Left ventricle myocardium inferior (tissue), 1 donor: Measurements from ENCODE around the gene ATP7A. TPM values are rescaled to one million over a fixed set of nuclear protein-coding genes. Genes with fewer than 3 reads are reported as not detected.

Source experiments
- DNase-seq: peaks from one replicate; pipeline ENCODE4 v3.0.0-alpha.2; 2020
- H3K27ac ChIP-seq: fragments of 200-600 bp; replicated peaks from 2 replicates; pipeline ENCODE4 v1.8.0; 2021
- H3K27me3 ChIP-seq: fragments of 200-600 bp; 2 replicates; pipeline ENCODE4 v1.8.0; 2021; ENCODE audit warnings: low read depth
- H3K36me3 ChIP-seq: fragments of 200-600 bp; 2 replicates; pipeline ENCODE4 v1.8.0; 2021
- H3K4me1 ChIP-seq: fragments of 200-600 bp; 2 replicates; pipeline ENCODE4 v1.8.0; 2021
- H3K4me3 ChIP-seq: fragments of 200-600 bp; 2 replicates; pipeline ENCODE4 v1.8.0; 2021; ENCODE audit warnings: mild to moderate bottlenecking, moderate library complexity
- H3K9me3 ChIP-seq: fragments of 200-600 bp; replicated peaks from 2 replicates; pipeline ENCODE4 v1.8.0; 2021
- intact Hi-C: fragments of 100-400 bp; cut with micrococcal nuclease; formaldehyde crosslinking; loops from one replicate; pipeline ENCODE4 v1.11.0; 2022
- total RNA-seq: library from RNA; stranded (reverse); fragmentation: NEBNext Ultra II Directional; extraction: Animal tissue kit (Norgen Biotek cat#: 25700); gene quantifications from one replicate; pipeline ENCODE4 v1.2.1, GENCODE V29; 2021
- TF ChIP-seq, protein P1 (sequence below): fragments of 200-600 bp; IDR thresholded peaks from 2 replicates; pipeline ENCODE4 v1.8.0; 2021; ENCODE audit warnings: antibody characterized with exemption, mild to moderate bottlenecking, borderline replicate concordance
- donor health status: DM: no; HTN: yes; CAD: no; lungs with severe emphysema.

ATP7A gene
- total RNA-seq, 1 donor from 2014 or later = 4.5 TPM

DNA sequence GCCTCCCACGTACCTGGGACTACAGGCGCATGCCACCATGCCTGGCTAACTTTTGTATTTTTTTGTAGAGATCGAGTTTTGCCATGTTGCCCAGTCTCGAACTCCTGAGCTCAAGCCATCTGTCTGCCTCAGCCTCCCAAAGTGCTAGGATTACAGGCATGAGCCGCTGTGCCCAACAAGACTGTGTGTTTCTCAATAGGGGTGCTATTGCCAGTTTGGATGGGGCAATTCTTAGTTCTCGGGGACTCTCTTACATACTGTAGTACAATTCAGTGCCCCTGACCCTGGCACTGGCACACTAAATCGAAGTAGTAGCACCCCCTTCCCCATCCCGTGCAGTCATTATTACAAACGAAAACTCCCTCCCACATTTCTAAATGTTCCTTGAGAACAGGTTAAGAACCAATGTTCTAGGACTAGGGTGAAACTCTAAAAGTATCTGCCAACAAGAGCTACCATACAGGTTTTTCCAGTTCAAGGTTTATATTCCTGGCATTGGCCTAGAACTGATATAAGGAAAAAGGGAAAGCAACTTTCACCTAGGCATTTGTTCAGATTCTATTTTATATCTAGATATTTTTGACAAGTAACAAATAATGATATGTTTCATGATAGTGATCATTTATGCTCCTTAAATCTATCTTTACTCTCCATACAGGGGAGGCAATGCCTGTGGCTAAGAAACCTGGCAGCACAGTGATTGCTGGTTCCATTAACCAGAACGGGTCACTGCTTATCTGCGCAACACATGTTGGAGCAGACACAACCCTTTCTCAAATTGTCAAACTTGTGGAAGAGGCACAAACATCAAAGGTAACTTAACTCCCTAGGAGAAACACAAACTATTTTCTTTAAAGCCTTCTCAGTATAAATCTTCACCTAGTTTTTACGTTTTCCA, 109.3 kb downstream of the ATP7A start:
- Histone ChIP-seq H3K4me3 (no peak overlapping the region), H3K4me1 (no peaks in the 10 kb centered on the region), H3K36me3 (no peaks in the 10 kb centered on the region), H3K27me3 (no peaks in the 10 kb centered on the region), H3K9me3 (no peaks in the 10 kb centered on the region), H3K27ac (no peak overlapping the region)
- no peak for DNase-seq
- intact Hi-C loops = no loop called here
- TF ChIP-seq, protein P1, sequence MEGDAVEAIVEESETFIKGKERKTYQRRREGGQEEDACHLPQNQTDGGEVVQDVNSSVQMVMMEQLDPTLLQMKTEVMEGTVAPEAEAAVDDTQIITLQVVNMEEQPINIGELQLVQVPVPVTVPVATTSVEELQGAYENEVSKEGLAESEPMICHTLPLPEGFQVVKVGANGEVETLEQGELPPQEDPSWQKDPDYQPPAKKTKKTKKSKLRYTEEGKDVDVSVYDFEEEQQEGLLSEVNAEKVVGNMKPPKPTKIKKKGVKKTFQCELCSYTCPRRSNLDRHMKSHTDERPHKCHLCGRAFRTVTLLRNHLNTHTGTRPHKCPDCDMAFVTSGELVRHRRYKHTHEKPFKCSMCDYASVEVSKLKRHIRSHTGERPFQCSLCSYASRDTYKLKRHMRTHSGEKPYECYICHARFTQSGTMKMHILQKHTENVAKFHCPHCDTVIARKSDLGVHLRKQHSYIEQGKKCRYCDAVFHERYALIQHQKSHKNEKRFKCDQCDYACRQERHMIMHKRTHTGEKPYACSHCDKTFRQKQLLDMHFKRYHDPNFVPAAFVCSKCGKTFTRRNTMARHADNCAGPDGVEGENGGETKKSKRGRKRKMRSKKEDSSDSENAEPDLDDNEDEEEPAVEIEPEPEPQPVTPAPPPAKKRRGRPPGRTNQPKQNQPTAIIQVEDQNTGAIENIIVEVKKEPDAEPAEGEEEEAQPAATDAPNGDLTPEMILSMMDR = no peak

- Histone ChIP-seq H3K36me3 (no peaks in the 10 kb centered on the region), H3K27ac (no peak overlapping the region), H3K27me3 (no peaks in the 10 kb centered on the region), H3K9me3 (no peaks in the 10 kb centered on the region), H3K4me3 (no peak overlapping the region), H3K4me1 (no peaks in the 10 kb centered on the region)
- intact Hi-C loops = no loop called here
- TF ChIP-seq, protein P1 = peak; percentile 54
- DNase-seq = peak; percentile 13
Observed at GRCh38 chrX:78024349-78025059, 114.0 kb downstream of the ATP7A start.

GRCh38 chrX:78027798-78028197, 117.3 kb downstream of the ATP7A start:
- intact Hi-C loops = no loop called here
- Histone ChIP-seq H3K27ac (no peak overlapping the region), H3K9me3 (no peaks in the 10 kb centered on the region), H3K36me3 (no peaks in the 10 kb centered on the region), H3K4me1 (no peaks in the 10 kb centered on the region), H3K4me3 (no peak overlapping the region), H3K27me3 (no peaks in the 10 kb centered on the region)
- TF ChIP-seq, protein P1 = no peak
- DNase-seq = no peak

- no peak overlapping the region for H3K4me3 ChIP-seq
- DNase-seq = peak; percentile 13
Observed at GRCh38 chrX:78029663-78030062, 119.2 kb downstream of the ATP7A start.

DNA sequence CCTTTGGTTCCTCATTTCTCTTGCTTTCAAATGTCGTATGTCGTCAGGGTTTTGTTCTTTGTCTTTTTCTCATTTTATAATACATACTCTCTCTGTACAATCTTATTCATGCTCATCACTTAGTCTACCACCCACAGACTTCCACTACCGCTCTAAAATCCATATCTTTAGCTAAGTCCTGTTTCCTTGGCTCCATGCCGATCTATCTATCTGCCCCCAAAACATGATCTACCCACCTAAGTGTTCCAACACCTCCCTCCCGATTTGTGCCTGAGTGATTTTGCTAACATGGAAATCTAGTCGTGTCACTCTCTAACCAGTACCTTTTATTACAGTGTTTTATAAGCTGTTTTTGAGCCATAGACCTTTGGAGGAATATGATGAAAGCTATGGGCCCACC, 124.6 kb downstream of the ATP7A start:
- DNase-seq = no peak
- intact Hi-C loops = no loop called here
- H3K4me3 ChIP-seq = no peak overlapping the region

More at GRCh38 chrX:78029663-78030062, 119.2 kb downstream of the ATP7A start:
- H3K9me3 ChIP-seq = no peaks in the 10 kb centered on the region
- intact Hi-C loops = no loop called here
- H3K27ac ChIP-seq = no peak overlapping the region
- no peaks in the 10 kb centered on the region for H3K4me1 ChIP-seq
- H3K27me3 ChIP-seq = no peaks in the 10 kb centered on the region
- H3K36me3 ChIP-seq = no peaks in the 10 kb centered on the region
- TF ChIP-seq, protein P1 = peak; percentile 55

More for the DNA sequence above, 124.6 kb downstream of the ATP7A start:
- H3K27ac ChIP-seq = no peak overlapping the region
- H3K27me3 ChIP-seq = no peaks in the 10 kb centered on the region
- no peaks in the 10 kb centered on the region for H3K4me1 ChIP-seq
- no peaks in the 10 kb centered on the region for H3K9me3 ChIP-seq
- no peaks in the 10 kb centered on the region for H3K36me3 ChIP-seq
- TF ChIP-seq, protein P1 = no peak
